HCT116 (cell line): ENCODE data around the gene ERMARD. TPM values are rescaled to one million over a fixed set of nuclear protein-coding genes. Genes with fewer than 3 reads are reported as not detected.

ENCODE experiments used
- ATAC-seq: fragments of 200-7000 bp; cut with Tn5 transposase; 2 replicates; pipeline ENCODE4 v1.9.1; 2020; ENCODE audit warnings: mild to moderate bottlenecking, moderate library complexity
- BruUV-seq: library from RNA; stranded (reverse); fragments of 400-500 nt; replicated peaks from 2 replicates; lab custom pipeline; 2021; lab: Mats Ljungman, UMichigan
- CTCF ChIA-PET: fragments of 300-600 bp; sonication (Branson Sonifier 250); formaldehyde crosslinking; loops from one replicate; lab custom pipeline; 2021; ENCODE audit warnings: antibody characterized with exemption; lab: Charles Lee
- POLR2A ChIA-PET: fragments of 300-600, 350-600 bp; sonication (Branson Sonifier 250); formaldehyde crosslinking; loops from one replicate; lab custom pipeline; 2021; ENCODE audit warnings: antibody characterized with exemption; lab: Charles Lee
- RAD21 ChIA-PET, 2 experiments: fragments of 300-600 bp; sonication (Branson Sonifier 250); formaldehyde crosslinking; loops; one replicate each; lab custom pipeline; 2023; ENCODE audit warnings: low total read pairs in 2 of 2; ENCODE audit not compliant: uncharacterized antibody in 2 of 2, unreplicated experiment in 2 of 2, low non-redundant PET in 1 of 2; lab: Charles Lee
- DNase-seq: peaks from one replicate; pipeline ENCODE4 v3.0.0-alpha.2; 2010; ENCODE audit warnings: low read depth, low spot score
- H2AFZ ChIP-seq: fragments of 200-600 bp; shearing (Covaris generic), sonication (generic); 2 replicates; pipeline ENCODE4 v1.6.1; 2017; ENCODE audit warnings: low read depth, mixed run types, mixed read lengths, antibody characterized with exemption, low read length; ENCODE audit not compliant: poor library complexity, severe bottlenecking
- H3K27ac ChIP-seq: 2 replicates; pipeline ENCODE4 v1.5.1; 2012; ENCODE audit warnings: low read depth, low read length
- H3K27me3 ChIP-seq: fragments of 200-600 bp; sonication (generic); 2 replicates; pipeline ENCODE4 v1.6.1; 2016; ENCODE audit warnings: mixed run types, low read length, mixed read lengths; ENCODE audit not compliant: insufficient read depth
- H3K36me3 ChIP-seq, 2 experiments: fragments of 200-500 bp in 1 of 2; fragments of 200-600 bp in 1 of 2; sonication (Bioruptor generic) in 1 of 2; sonication (generic) in 1 of 2; 2 replicates each; pipeline versions ENCODE4 v1.5.1 to v1.6.1; 2014 to 2016; ENCODE audit warnings: low read length in 2 of 2, inconsistent platforms in 1 of 2, mixed read lengths in 1 of 2, mixed run types in 1 of 2; ENCODE audit not compliant: insufficient read depth in 2 of 2, control insufficient read depth in 1 of 2
- H3K4me1 ChIP-seq, 2 experiments: fragments of 200-600 bp in 1 of 2; sonication (generic) in 1 of 2; 2 replicates each; pipeline versions ENCODE4 v1.5.1 to v1.6.1; 2012 to 2017; ENCODE audit warnings: low read length in 2 of 2, inconsistent platforms in 1 of 2, mild to moderate bottlenecking in 1 of 2, mixed read lengths in 1 of 2, mixed run types in 1 of 2, moderate library complexity in 1 of 2; ENCODE audit not compliant: insufficient read depth in 2 of 2, control insufficient read depth in 1 of 2
- H3K4me2 ChIP-seq: fragments of 200-600 bp; sonication (generic); 2 replicates; pipeline ENCODE4 v1.6.1; 2017; ENCODE audit warnings: mixed run types, low read length, mixed read lengths
- H3K4me3 ChIP-seq, 2 experiments: fragments of 200-600 bp in 1 of 2; sonication (generic) in 1 of 2; replicated peaks in 1 of 2; 2 replicates each; pipeline ENCODE4 v1.5.1; 2011 to 2016; ENCODE audit warnings: low read length in 2 of 2, control low read depth in 1 of 2, low read depth in 1 of 2, mild to moderate bottlenecking in 1 of 2, mixed read lengths in 1 of 2, mixed run types in 1 of 2
- H3K79me2 ChIP-seq: fragments of 200-600 bp; sonication (generic); 2 replicates; pipeline ENCODE4 v1.6.1; 2017; ENCODE audit warnings: mild to moderate bottlenecking, mixed run types, low read length, moderate library complexity, mixed read lengths; ENCODE audit not compliant: insufficient read depth
- H3K9ac ChIP-seq: fragments of 200-600 bp; sonication (generic); 2 replicates; pipeline ENCODE4 v1.6.1; 2016; ENCODE audit warnings: low read length, mixed read lengths
- H3K9me2 ChIP-seq: fragments of 200-600 bp; sonication (generic), shearing (Covaris generic); 2 replicates; pipeline ENCODE4 v1.6.1; 2017; ENCODE audit warnings: mixed run types, mild to moderate bottlenecking, moderate library complexity; ENCODE audit not compliant: insufficient read depth
- H3K9me3 ChIP-seq, 2 experiments: fragments of 200-500 bp in 1 of 2; fragments of 200-600 bp in 1 of 2; sonication (Bioruptor generic) in 1 of 2; sonication (generic) in 1 of 2; 2 replicates each; pipeline ENCODE4 v1.6.1; 2014 to 2017; ENCODE audit warnings: low read length in 2 of 2, mixed read lengths in 2 of 2, inconsistent platforms in 1 of 2, low read depth in 1 of 2, mild to moderate bottlenecking in 1 of 2, mixed run types in 1 of 2, moderate library complexity in 1 of 2; ENCODE audit not compliant: control insufficient read depth in 1 of 2, insufficient read depth in 1 of 2
- H4K20me1 ChIP-seq: fragments of 200-600 bp; sonication (generic), shearing (Covaris generic); 2 replicates; pipeline ENCODE4 v1.6.1; 2017; ENCODE audit warnings: mixed run types, mild to moderate bottlenecking, moderate library complexity; ENCODE audit not compliant: insufficient read depth
- CBX3 ChIP-seq: IDR thresholded peaks from 2 replicates; pipeline ENCODE4 v1.6.1; 2012; ENCODE audit warnings: low read depth
- CEBPB ChIP-seq: IDR thresholded peaks from 2 replicates; pipeline ENCODE4 v1.6.1; 2012; ENCODE audit warnings: low read depth
- EGR1 ChIP-seq: IDR thresholded peaks from 2 replicates; pipeline ENCODE4 v1.6.1; 2012; ENCODE audit warnings: low read depth
- POLR2A ChIP-seq: IDR thresholded peaks from 2 replicates; pipeline ENCODE4 v1.7.0; 2011; ENCODE audit warnings: borderline replicate concordance; ENCODE audit not compliant: insufficient read depth, insufficient read length; ENCODE audit errors: extremely low read depth
- intact Hi-C: fragments of 100-400 bp; cut with micrococcal nuclease; formaldehyde crosslinking; loops from 2 replicates; pipeline ENCODE4 v1.10.0; 2022
- total RNA-seq: library from RNA; stranded (reverse); gene quantifications from one replicate; pipeline ENCODE4 v1.2.1, GENCODE V29; 2021; ENCODE audit not compliant: unreplicated experiment
- TF ChIP-seq, protein P1 (sequence below): IDR thresholded peaks from 2 replicates; pipeline ENCODE4 v1.6.1; 2011; ENCODE audit warnings: mild to moderate bottlenecking, low read length, moderate library complexity; ENCODE audit not compliant: insufficient replicate concordance; ENCODE audit errors: extremely low read depth
- TF ChIP-seq, protein P2 (sequence below): IDR thresholded peaks from 2 replicates; pipeline ENCODE4 v1.6.1; 2012; ENCODE audit warnings: low read depth

Gene ERMARD
- total RNA-seq, 1 experiment from 2014 or later = 24.7 TPM

DNA sequence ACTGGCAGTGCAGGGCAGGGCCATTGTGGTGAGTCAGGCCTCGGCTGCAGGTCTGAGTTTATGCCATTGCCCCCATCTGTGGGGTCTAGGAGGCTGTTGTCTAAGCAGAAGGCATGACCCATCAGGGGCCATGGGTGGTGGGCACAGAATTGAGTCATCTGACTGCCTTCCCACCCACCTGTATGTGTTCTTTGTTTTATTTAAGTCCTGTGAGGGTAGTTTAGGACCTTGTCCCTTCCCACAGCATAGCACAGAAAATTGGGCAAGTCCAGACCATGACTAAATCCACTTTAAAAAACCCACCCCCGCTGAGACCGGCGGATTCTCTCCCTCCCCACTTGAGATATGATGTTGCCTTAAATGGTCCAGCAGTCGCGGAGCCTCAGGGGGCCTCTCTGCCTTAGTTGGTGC lies 40.3 kb downstream of the ERMARD start:
- no peak for DNase-seq
- H2AFZ ChIP-seq = no peak overlapping the region
- intact Hi-C loops = loop anchor here (10.0 kb wide), 1 partner anchor 513 kb away; the partner anchor contains the start of gene FAM120B
- CTCF ChIA-PET = interaction anchor here (0.7 to 2.4 kb wide), 2 partner anchors 40 to 739 kb away, joined by 3 to 14 read pairs; no protein-coding TSS in a partner anchor
- H3K36me3 ChIP-seq = no peaks in the 10 kb centered on the region
- H3K27me3 ChIP-seq = no peaks in the 10 kb centered on the region; the same call in 1 of the 2 replicates
- BruUV-seq = no TSS peak
- H3K9ac ChIP-seq = no peak overlapping the region
- H3K9me3 ChIP-seq = no peaks in the 10 kb centered on the region
- no peaks in the 10 kb centered on the region for H3K79me2 ChIP-seq
- no peaks in the 10 kb centered on the region for H4K20me1 ChIP-seq
- no peak overlapping the region for H3K4me3 ChIP-seq
- no peak overlapping the region for H3K4me2 ChIP-seq
- H3K9me2 ChIP-seq = no peaks in the 10 kb centered on the region
- RAD21 ChIA-PET = no interaction called here
- no peak overlapping the region for H3K27ac ChIP-seq
- peaks cover 0 to 16% of the 10 kb centered on the region in 2 experiments; a peak in 3 of 4 replicates for H3K4me1 ChIP-seq
- TF ChIP-seq, protein P1, sequence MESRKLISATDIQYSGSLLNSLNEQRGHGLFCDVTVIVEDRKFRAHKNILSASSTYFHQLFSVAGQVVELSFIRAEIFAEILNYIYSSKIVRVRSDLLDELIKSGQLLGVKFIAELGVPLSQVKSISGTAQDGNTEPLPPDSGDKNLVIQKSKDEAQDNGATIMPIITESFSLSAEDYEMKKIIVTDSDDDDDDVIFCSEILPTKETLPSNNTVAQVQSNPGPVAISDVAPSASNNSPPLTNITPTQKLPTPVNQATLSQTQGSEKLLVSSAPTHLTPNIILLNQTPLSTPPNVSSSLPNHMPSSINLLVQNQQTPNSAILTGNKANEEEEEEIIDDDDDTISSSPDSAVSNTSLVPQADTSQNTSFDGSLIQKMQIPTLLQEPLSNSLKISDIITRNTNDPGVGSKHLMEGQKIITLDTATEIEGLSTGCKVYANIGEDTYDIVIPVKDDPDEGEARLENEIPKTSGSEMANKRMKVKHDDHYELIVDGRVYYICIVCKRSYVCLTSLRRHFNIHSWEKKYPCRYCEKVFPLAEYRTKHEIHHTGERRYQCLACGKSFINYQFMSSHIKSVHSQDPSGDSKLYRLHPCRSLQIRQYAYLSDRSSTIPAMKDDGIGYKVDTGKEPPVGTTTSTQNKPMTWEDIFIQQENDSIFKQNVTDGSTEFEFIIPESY = no peak
- TF ChIP-seq POLR2A (no peak), CEBPB (no peak), EGR1 (no peak), CBX3 (no peak)
- TF ChIP-seq, protein P2, sequence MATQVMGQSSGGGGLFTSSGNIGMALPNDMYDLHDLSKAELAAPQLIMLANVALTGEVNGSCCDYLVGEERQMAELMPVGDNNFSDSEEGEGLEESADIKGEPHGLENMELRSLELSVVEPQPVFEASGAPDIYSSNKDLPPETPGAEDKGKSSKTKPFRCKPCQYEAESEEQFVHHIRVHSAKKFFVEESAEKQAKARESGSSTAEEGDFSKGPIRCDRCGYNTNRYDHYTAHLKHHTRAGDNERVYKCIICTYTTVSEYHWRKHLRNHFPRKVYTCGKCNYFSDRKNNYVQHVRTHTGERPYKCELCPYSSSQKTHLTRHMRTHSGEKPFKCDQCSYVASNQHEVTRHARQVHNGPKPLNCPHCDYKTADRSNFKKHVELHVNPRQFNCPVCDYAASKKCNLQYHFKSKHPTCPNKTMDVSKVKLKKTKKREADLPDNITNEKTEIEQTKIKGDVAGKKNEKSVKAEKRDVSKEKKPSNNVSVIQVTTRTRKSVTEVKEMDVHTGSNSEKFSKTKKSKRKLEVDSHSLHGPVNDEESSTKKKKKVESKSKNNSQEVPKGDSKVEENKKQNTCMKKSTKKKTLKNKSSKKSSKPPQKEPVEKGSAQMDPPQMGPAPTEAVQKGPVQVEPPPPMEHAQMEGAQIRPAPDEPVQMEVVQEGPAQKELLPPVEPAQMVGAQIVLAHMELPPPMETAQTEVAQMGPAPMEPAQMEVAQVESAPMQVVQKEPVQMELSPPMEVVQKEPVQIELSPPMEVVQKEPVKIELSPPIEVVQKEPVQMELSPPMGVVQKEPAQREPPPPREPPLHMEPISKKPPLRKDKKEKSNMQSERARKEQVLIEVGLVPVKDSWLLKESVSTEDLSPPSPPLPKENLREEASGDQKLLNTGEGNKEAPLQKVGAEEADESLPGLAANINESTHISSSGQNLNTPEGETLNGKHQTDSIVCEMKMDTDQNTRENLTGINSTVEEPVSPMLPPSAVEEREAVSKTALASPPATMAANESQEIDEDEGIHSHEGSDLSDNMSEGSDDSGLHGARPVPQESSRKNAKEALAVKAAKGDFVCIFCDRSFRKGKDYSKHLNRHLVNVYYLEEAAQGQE = no peak
- POLR2A ChIA-PET = no interaction called here
- ATAC-seq = no peak
